SHP77 (cell line): ENCODE results near the gene NUP210.

ENCODE experiments used
- DNase-seq, 2 experiments: peaks; one replicate each; lab custom pipeline; 2025; lab: John Stamatoyannopoulos, UW

Gene NUP210

GRCh38 chr3:13375464-13375863 is 44.7 kb downstream of the NUP210 start:
- DNase-seq, result no peak

DNA sequence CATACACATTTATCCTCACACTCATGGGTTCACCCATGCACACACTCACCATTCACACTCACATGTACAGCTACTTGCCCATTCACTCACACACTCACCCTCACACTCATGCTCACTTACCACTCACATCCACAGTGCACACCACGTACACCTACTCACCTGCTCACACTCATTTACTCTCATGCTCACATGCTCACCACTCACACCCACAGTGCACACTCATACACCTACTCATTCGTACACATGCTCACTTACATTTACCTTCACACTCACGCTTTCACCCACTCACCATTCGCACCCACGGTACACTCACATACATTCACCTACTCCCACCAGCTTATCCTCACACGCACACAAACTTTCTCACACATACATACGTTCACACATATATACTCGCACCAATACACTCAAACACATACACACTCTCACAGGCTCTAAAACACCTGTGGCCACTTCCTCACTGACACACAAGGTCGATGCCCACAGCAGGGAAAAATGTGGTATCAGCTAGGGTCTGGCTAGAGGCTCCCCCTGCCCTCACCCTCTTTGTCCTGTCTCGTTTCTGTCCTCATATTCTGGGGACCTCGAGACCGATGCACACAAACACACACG is 46.0 kb downstream of the NUP210 start:
- DNase-seq, result no peak

GRCh38 chr3:13372656-13373055 is 47.5 kb downstream of the NUP210 start:
- DNase-seq, result no peak

GRCh38 chr3:13372126-13372525 is 48.0 kb downstream of the NUP210 start:
- DNase-seq, result no peak

DNA sequence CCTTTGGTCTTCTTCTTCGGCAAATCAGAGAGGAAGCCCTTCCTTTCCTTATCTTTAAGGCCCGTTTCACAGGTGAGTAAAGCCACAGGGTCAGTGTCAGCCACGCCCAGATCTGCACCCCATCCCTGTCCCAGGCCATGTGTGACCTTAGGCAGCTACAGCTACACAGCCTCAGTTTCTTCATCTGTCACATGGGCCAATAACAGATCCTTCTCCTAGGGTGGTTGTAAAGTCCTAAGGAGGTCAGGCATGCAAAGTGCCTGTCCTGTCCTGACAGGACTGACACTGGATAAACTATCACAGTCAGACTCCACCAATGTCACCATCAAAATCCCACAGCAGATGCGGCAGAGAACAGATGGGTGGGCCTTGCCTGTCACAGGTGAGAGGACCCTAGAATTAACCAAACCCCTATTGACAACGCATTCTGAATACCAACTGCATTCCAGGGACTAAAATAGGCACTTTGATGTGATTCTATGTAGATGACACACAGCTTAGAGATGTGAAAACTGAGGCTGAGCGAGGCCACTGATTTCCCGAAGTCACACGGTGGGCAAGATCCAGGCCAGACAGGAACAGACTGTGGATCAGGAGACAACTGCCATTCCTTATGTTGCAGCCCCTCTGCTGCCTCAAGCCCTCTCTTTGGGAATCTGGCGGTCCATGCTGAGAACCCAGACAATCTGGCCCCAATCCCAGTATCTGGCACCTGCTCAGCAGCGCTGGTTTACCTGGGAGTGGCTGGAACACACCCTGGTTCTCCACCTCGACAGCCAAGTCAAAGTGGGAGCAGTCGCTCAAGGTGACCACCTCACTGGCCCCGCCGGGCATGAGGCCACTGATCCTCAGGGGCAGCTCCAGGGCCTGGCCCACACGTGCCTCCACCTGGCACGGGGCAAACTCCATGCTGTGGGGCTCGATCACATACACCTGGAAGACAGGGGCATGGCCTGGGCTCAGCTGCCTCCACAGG is 48.7 kb downstream of the NUP210 start:
- no peak for DNase-seq

DNA sequence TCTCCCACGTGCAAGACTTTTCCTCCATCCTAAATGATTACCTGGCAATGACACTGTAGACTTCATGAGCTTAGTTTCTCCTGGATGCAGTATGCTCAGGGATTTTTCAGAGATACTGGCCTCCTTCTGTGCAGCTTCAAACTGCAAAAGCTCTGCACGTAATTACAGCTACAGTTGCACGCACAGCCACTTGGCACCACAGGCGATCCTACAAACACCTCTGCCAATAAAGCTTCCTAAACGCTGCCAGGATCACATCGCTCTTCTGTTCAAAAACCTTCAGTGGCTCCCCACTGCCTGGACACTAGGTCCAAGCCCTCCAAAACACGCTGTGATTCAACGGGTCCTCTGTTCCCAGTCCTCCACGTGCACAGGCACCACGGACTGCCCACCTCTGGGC is 49.5 kb downstream of the NUP210 start:
- DNase-seq, result no peak

DNA sequence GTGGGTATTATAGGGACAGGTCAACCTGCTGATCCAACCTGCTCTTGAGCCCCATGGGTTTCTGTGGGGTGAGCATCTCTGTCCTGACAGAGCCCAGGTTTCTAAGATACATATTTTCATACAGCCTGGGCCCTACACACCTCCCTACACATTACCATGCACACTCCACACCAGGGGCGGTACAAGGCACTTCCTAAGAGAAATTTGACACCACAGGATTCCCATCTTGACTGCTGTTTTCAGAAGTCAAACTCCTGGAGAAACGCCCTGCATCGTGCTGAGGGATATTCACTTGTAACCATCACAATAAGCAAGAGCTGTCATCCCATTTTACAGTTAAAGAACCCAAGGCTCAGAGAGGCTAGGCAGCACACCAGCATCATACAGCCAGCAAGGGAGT is 50.1 kb downstream of the NUP210 start:
- no peak for DNase-seq

DNA sequence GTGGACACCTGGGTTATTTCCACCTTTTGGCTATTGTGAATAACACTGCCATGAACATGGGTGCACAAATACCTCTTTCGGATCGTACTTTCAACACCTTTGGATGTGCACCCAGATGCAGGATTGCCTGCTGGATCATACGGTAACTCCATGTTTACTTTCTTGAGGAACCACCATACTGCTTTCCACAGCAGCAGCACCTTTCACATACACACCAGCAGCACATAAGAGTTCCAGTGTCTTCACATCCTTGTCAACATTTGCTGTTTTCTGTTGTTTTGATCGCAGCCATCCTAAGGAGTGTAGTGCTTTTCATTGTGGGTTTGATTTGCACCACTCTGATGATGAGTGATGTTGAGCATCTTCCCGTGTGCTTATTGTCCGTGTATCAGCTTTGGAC is 51.3 kb downstream of the NUP210 start:
- DNase-seq, result no peak

GRCh38 chr3:13367728-13368127 is 52.4 kb downstream of the NUP210 start:
- DNase-seq, result no peak

- no peak for DNase-seq
Observed at GRCh38 chr3:13365390-13366379, 54.4 kb downstream of the NUP210 start.

DNA sequence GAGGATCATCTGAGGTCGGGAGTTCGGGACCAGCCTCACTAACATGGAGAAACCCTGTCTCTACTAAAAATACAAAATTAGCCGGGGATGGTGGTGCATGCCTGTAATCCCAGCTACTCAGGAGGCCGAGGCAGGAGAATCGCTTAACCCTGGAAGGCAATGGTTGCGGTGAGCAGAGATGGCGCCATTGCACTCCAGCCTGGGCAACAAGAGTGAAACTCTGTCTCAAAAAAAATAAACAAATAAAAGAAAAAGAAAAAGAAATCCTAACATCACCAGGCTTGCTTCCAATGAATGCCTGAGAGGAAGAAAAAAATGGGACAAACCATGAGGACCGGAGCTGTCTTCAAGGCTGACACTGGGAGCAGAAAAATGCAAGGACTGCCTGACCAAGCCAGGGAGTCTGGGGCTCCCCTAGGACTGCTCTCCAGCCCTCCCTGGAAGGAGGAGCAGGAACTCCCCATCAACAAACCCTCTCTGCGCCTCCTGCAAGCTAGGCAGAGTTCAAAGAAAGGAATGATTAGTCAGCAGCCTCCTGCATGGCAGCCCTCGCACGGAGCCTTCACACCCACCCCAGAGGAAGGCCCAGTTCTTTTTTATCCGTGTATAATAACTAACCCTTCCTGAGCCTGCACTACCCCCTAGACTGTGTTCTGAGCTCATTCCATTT is 55.4 kb downstream of the NUP210 start:
- no peak for DNase-seq

DNA sequence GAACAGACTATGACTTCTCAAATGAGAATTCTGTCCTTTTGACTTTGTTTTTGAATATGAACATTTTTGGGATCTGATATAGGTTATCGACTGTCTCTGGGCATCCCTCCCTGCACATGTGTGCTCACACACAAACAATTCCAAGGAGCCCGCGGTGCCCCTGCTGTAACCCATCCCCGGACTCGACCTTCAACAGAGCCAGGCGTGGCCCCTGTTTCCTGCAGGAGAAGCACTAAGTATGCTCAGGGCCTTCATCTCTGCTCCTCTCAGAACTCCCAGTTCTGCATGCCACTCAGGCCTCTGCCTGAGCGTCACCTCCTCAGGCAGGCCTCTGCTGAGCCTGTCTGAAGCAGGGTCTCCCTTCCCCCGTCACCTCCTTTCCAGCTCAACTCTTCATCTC is 57.6 kb downstream of the NUP210 start:
- no peak for DNase-seq

- no peak for DNase-seq
Observed at GRCh38 chr3:13359916-13360315, 60.2 kb downstream of the NUP210 start.

- DNase-seq, result no peak
Observed at GRCh38 chr3:13358643-13359042, 61.5 kb downstream of the NUP210 start.

DNA sequence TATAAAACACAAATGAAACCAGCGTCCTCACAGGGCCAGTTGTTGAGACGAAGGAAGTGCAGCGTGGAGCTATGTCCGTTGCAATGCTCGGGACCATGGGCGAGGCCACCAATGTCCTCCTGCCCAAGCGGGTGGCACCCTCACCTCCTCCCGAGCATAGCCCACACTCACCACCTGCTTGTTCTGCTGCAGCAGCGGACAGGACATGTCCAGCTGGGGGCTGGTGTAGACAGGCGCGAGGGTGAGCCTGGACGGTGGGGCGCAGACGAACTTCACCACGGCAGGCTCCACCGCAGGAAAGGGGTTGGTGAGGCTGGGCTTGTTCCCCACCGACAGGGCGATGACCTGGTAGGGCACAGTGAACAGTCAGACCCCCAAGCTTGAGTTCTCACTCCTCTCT is 62.1 kb downstream of the NUP210 start:
- no peak for DNase-seq

- DNase-seq, result no peak
Observed at GRCh38 chr3:13357074-13357473, 63.0 kb downstream of the NUP210 start.

DNA sequence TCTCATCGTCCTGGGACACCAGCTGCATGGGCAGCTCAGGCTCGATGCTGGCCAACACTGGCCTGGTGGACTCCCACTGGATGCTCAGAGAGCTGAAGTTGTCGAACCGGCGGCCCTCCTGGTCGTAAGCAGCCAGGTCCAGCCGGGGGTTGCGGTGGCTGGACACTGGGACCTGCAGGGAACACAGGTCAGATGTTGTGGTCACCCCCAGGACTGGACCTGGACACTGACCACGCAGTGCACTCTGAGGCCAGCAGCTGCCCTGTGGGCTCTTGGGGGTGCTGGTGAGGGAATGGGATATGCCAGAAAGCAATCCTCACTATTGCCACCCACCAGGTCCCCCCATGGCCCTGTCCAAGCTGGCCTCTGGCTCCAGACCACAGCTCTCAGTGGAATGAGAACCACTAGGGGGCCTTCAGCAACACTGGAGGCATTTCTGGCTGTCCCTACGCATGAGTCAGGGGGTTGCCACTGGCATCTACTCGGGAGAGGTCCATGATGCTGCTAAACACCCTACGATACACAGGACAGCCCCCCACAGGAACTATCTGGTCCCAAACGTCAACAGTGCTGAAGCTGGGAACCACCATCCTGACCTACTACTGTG is 66.1 kb downstream of the NUP210 start:
- no peak for DNase-seq

DNA sequence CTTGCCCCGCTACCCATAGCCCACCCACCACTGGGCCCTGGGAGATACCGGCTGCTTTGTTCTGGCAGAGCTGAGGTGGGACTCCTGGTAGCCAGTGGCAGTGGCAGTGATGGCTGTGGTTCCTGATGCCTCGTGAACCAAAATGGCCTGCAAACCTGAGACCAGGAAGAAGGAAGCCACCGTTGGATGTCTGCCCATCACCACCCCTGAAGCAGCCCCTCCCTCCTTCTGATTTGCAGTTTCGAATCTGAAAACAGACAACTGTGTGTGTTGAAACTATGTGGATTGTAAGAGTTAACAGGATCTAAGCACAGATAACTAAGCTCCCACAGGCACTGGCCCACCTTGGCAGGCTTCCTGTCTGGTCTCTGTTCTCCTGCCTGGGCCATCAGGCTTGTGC is 66.6 kb downstream of the NUP210 start:
- DNase-seq, result no peak

- no peak for DNase-seq
Observed at GRCh38 chr3:13352621-13353131, 67.4 kb downstream of the NUP210 start.

DNA sequence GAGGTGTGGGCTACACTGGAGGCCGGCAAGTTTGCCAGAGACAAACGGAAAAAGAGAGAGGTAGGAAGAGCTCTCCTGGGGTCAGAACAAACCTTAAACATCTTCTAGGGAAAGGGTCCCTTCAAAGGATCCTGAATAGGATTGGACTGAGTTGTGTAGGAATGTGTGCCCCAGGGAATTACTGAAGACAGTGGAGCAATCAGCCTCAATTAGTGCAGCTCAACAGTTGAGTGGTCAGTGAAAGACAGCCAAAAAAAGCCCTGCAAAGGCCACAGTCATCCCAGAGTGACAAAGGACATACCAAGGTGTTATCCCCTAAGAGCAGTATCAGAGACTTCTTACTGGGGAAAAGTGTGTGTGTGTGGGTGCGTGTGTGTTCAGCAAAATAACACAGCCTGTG is 70.3 kb downstream of the NUP210 start:
- DNase-seq, result no peak
